HEK293 (cell line): Measurements from ENCODE around the gene ZNF737.

Source experiments
- CTCF ChIA-PET: fragments of 350-600 bp; formaldehyde crosslinking; extraction: SDS; loops from one replicate; lab custom pipeline; 2021; ENCODE audit warnings: antibody characterized with exemption; lab: Yijun Ruan, JAX
- POLR2A ChIA-PET: fragments of 300-600 bp; formaldehyde crosslinking; extraction: SDS; loops from one replicate; lab custom pipeline; 2020; ENCODE audit warnings: antibody characterized with exemption, inconsistent platforms; lab: Yijun Ruan, JAX
- H3K27ac ChIP-seq: fragments of 200-500 bp; sonication (Bioruptor generic); 2 replicates; pipeline ENCODE4 v1.5.1; 2014; ENCODE audit warnings: low read depth, low read length, control low read depth, inconsistent platforms; ENCODE audit errors: extremely low read depth
- H3K36me3 ChIP-seq, 2 experiments: fragments of 200-500 bp in 1 of 2; sonication (Bioruptor generic) in 1 of 2; 1 replicate in 1 of 2; 2 replicates in 1 of 2; pipeline ENCODE4 v1.5.1; 2014 to 2017; ENCODE audit warnings: inconsistent platforms in 2 of 2, low read length in 2 of 2; ENCODE audit not compliant: control insufficient read depth in 2 of 2, insufficient read depth in 1 of 2
- H3K4me1 ChIP-seq: fragments of 200-500 bp; sonication (Bioruptor generic); 2 replicates; pipeline ENCODE4 v1.5.1; 2014; ENCODE audit warnings: mild to moderate bottlenecking, low read length, inconsistent platforms; ENCODE audit not compliant: control insufficient read depth, insufficient read depth
- H3K4me3 ChIP-seq: 2 replicates; pipeline ENCODE4 v1.5.1; 2011; ENCODE audit warnings: low read depth, mild to moderate bottlenecking, control low read depth, low read length, moderate library complexity
- H3K9me3 ChIP-seq: fragments of 200-500 bp; sonication (Bioruptor generic); 2 replicates; pipeline ENCODE4 v1.5.1; 2014; ENCODE audit warnings: low read depth, low read length, inconsistent platforms; ENCODE audit not compliant: control insufficient read depth, insufficient read depth
- EGR2 ChIP-seq: fragments of 450-650 bp; formaldehyde crosslinking; IDR thresholded peaks from 2 replicates; pipeline ENCODE4 v1.5.1; 2016; ENCODE audit warnings: low read depth, missing biosample characterization, missing genetic modification characterization
- GFI1B ChIP-seq: fragments of 450-650 bp; formaldehyde crosslinking; IDR thresholded peaks from 2 replicates; pipeline ENCODE4 v1.5.1; 2016; ENCODE audit warnings: missing biosample characterization, missing genetic modification characterization
- KLF1 ChIP-seq: fragments of 450-650 bp; formaldehyde crosslinking; IDR thresholded peaks from 2 replicates; pipeline ENCODE4 v1.5.1; 2016; ENCODE audit warnings: missing biosample characterization, missing genetic modification characterization
- MZF1 ChIP-seq: fragments of 450-650 bp; formaldehyde crosslinking; IDR thresholded peaks from 2 replicates; pipeline ENCODE4 v1.5.1; 2017; ENCODE audit warnings: missing biosample characterization, missing genetic modification characterization, borderline replicate concordance
- PATZ1 ChIP-seq: fragments of 450-650 bp; formaldehyde crosslinking; IDR thresholded peaks from 2 replicates; pipeline ENCODE4 v1.5.1; 2016; ENCODE audit warnings: missing biosample characterization, missing genetic modification characterization
- PBX3 ChIP-seq: sonication (generic); formaldehyde crosslinking; IDR thresholded peaks from 2 replicates; pipeline ENCODE4 v1.8.1; 2022; ENCODE audit warnings: mild to moderate bottlenecking, moderate library complexity, missing genetic modification reagents
- ZBTB17 ChIP-seq: fragments of 450-650 bp; formaldehyde crosslinking; IDR thresholded peaks from 2 replicates; pipeline ENCODE4 v1.5.1; 2016; ENCODE audit warnings: missing biosample characterization, missing genetic modification characterization
- ZBTB7A ChIP-seq: fragments of 450-650 bp; formaldehyde crosslinking; IDR thresholded peaks from 2 replicates; pipeline ENCODE4 v1.5.1; 2016; ENCODE audit warnings: low read depth, missing biosample characterization, missing genetic modification characterization
- ZNF132 ChIP-seq: fragments of 450-650 bp; formaldehyde crosslinking; IDR thresholded peaks from 2 replicates; pipeline ENCODE4 v1.5.1; 2017; ENCODE audit warnings: missing biosample characterization, missing genetic modification characterization, borderline replicate concordance
- ZNF24 ChIP-seq: fragments of 450-650 bp; formaldehyde crosslinking; IDR thresholded peaks from 2 replicates; pipeline ENCODE4 v1.5.1; 2016; ENCODE audit warnings: missing biosample characterization, missing genetic modification characterization
- ZNF280C ChIP-seq: fragments of 450-650 bp; formaldehyde crosslinking; IDR thresholded peaks from 2 replicates; pipeline ENCODE4 v1.5.1; 2016; ENCODE audit warnings: missing biosample characterization, missing genetic modification characterization
- ZNF335 ChIP-seq: fragments of 450-650 bp; formaldehyde crosslinking; conservative IDR thresholded peaks from 2 replicates; pipeline ENCODE4 v1.5.1; 2016; ENCODE audit warnings: missing biosample characterization, missing genetic modification characterization
- ZNF426 ChIP-seq: fragments of 450-650 bp; formaldehyde crosslinking; IDR thresholded peaks from 2 replicates; pipeline ENCODE4 v1.5.1; 2017; ENCODE audit warnings: missing biosample characterization, missing genetic modification characterization, mild to moderate bottlenecking, inconsistent platforms, moderate library complexity
- ZNF488 ChIP-seq: fragments of 450-650 bp; formaldehyde crosslinking; IDR thresholded peaks from 2 replicates; pipeline ENCODE4 v1.5.1; 2016; ENCODE audit warnings: missing biosample characterization, missing genetic modification characterization
- ZNF513 ChIP-seq: fragments of 450-650 bp; IDR thresholded peaks from 2 replicates; pipeline ENCODE4 v1.5.1; 2018; ENCODE audit warnings: missing biosample characterization, missing genetic modification characterization
- ZNF514 ChIP-seq: fragments of 450-650 bp; formaldehyde crosslinking; IDR thresholded peaks from 2 replicates; pipeline ENCODE4 v1.5.1; 2016; ENCODE audit warnings: missing biosample characterization, missing genetic modification characterization
- ZNF660 ChIP-seq: fragments of 450-650 bp; IDR thresholded peaks from 2 replicates; pipeline ENCODE4 v1.5.1; 2018; ENCODE audit warnings: missing biosample characterization, mild to moderate bottlenecking, missing genetic modification characterization
- ZNF76 ChIP-seq: fragments of 450-650 bp; formaldehyde crosslinking; IDR thresholded peaks from 2 replicates; pipeline ENCODE4; 2016; ENCODE audit warnings: low read depth, missing biosample characterization, missing genetic modification characterization, borderline replicate concordance
- ZNF768 ChIP-seq: fragments of 450-650 bp; formaldehyde crosslinking; IDR thresholded peaks from 2 replicates; pipeline ENCODE4 v1.5.1; 2018; ENCODE audit warnings: missing biosample characterization, mild to moderate bottlenecking, missing genetic modification characterization
- ZSCAN30 ChIP-seq: fragments of 450-650 bp; IDR thresholded peaks from 2 replicates; pipeline ENCODE4 v1.5.1; 2018; ENCODE audit warnings: missing biosample characterization, mild to moderate bottlenecking, missing genetic modification characterization, moderate library complexity

The ZNF737 gene

GRCh38 chr19:20611866-20612265 lies 46.3 kb upstream of the ZNF737 start (continued):
- no peak for TF ChIP-seq EGR2 (tag by site-specific recombination)
- TF ChIP-seq GFI1B (tag by site-specific recombination): no peak

GRCh38 chr19:20607943-20608342 lies 42.4 kb upstream of the ZNF737 start:
- no peak overlapping the region for H3K27ac ChIP-seq
- POLR2A ChIA-PET: no interaction called here
- TF ChIP-seq ZNF488 (tag by site-specific recombination): no peak
- TF ChIP-seq ZNF513 (tag by site-specific recombination): no peak
- no peak for TF ChIP-seq ZNF426
- no peak for TF ChIP-seq ZBTB17 (tag by site-specific recombination)
- TF ChIP-seq ZSCAN30: no peak
- no peak for TF ChIP-seq ZNF76 (tag by site-specific recombination)
- no peak for TF ChIP-seq GFI1B (tag by site-specific recombination)
- no peak for TF ChIP-seq ZNF132 (tag by site-specific recombination)
- TF ChIP-seq KLF1: no peak
- TF ChIP-seq ZNF280C (tag by site-specific recombination): no peak
- no peak for TF ChIP-seq MZF1 (tag by site-specific recombination)
- no peak for TF ChIP-seq ZNF24 (tag by site-specific recombination)
- TF ChIP-seq ZNF768 (tag by site-specific recombination): no peak
- no peak for TF ChIP-seq ZNF335
- no peak for TF ChIP-seq PATZ1 (tag by site-specific recombination)
- no peak for TF ChIP-seq ZBTB7A
- no peak for TF ChIP-seq ZNF514 (tag by site-specific recombination)
- TF ChIP-seq PBX3 (CRISPR knock-in tag): no peak
- TF ChIP-seq ZNF660: no peak
- TF ChIP-seq, all 188 proteins: peak for 0
- CTCF ChIA-PET: no interaction called here
- Histone ChIP-seq H3K4me3 (no peak overlapping the region), H3K4me1 (no peaks in the 10 kb centered on the region), H3K9me3 (no peaks in the 10 kb centered on the region), H3K36me3 (no peaks in the 10 kb centered on the region)
